GM19035 (cell line): ENCODE data around the gene SLC38A11.
"Not testable (repeated sequence)": the region's sequence is repeated elsewhere in the genome, so short reads cannot be mapped to it uniquely, and the experiment has no call there.

ENCODE experiments used
- ATAC-seq: cut with Tn5 transposase; IDR thresholded peaks from one replicate; pipeline ENCODE4 v1.9.1; 2021; ENCODE audit not compliant: unreplicated experiment

SLC38A11 gene

GRCh38 chr2:164881524-164881923 is 73.8 kb downstream of the SLC38A11 start:
- ATAC-seq = no peak

- ATAC-seq = no peak
These were observed 75.3 kb downstream of the SLC38A11 start for GRCh38 chr2:164879901-164880535.

- ATAC-seq = no peak
These were observed 77.4 kb downstream of the SLC38A11 start for GRCh38 chr2:164877927-164878326.

DNA sequence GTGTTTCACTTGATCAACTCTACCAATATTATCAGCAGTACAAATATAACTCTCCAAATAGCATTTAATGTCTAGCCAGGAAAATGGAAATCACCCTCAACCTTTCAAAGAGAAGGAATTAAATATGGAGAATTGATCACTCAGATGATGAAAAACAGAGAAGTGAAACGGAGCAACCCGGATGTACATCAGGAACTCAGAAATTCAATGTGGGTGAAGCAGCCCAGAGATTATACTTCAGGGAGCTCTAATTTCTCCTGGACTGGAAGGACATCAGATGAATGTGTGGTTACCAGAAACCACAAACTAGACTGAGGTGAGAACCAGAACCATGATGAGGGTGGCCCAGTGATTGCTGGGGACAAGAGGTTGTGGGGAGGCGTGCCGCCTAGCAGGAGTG is 78.2 kb downstream of the SLC38A11 start:
- no peak for ATAC-seq

DNA sequence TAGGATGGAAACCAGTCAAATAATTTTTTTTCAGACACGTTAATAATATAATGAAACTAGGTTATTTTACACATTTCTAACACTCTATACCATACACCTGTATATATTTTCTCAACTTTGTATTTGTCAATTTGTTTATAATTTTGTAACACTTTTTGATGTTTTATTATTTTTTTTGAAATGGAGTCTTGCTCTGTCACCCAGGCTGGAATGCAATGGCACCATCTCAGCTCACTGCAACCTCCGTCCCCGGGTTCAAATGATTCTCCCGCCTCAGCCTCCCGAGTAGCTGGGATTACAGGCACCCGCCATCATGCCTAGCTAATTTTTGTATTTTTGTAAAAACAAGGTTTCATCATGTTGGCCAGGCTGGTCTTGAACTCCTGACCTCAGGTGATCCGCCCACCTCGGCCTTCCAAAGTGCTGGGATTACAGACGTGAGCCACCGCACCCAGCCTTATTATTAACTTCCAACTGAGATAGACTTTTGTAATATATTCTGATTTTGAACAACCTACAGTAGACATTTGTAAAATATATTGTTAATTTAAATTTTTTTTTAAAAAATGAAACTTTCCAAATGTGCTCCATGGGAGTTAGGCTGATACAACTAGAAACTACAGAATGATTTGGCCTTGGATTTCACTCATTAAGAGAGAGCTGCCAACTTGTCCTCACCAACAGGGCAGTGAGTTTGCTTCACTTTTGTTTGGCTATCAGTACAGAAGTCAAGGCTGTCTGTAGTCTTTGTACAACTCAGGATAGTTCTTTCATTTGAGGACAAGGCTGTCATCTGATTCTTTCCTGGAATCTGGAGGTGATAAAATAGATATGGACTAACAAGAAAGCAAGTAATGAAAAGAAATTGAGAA is 79.8 kb downstream of the SLC38A11 start:
- no peak for ATAC-seq

- no peak for ATAC-seq
These were observed 82.0 kb downstream of the SLC38A11 start for GRCh38 chr2:164873210-164873908.

GRCh38 chr2:164871404-164871803 is 83.9 kb downstream of the SLC38A11 start:
- ATAC-seq = no peak

DNA sequence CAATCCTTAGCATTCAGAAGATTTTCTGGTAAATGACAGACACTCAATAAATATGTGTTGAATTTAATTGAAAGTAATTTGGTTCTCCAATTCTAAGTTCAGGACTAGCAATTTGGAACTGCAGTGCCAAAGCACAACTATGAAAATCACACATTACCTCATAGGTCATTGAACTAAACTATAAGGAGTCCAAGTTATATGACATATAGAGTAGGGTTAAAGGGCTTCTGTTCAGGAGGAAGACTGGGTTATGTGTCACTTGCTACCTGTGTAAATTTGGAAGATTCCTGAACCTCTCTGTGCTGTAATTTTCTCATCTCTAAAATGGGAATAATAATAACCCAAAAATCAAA is 85.9 kb downstream of the SLC38A11 start:
- ATAC-seq = no peak

- ATAC-seq = no peak
These were observed 86.5 kb downstream of the SLC38A11 start for GRCh38 chr2:164868563-164869419.

- no peak for ATAC-seq
These were observed 87.4 kb downstream of the SLC38A11 start for GRCh38 chr2:164867779-164868397.

GRCh38 chr2:164866381-164866780 is 88.9 kb downstream of the SLC38A11 start:
- ATAC-seq = not testable (repeated sequence)

- no peak for ATAC-seq
These were observed 94.7 kb downstream of the SLC38A11 start for GRCh38 chr2:164860694-164861042.

GRCh38 chr2:164859906-164860693 is 95.2 kb downstream of the SLC38A11 start:
- ATAC-seq = not testable (repeated sequence)

- ATAC-seq = no peak
These were observed 96.0 kb downstream of the SLC38A11 start for GRCh38 chr2:164859251-164859818.

DNA sequence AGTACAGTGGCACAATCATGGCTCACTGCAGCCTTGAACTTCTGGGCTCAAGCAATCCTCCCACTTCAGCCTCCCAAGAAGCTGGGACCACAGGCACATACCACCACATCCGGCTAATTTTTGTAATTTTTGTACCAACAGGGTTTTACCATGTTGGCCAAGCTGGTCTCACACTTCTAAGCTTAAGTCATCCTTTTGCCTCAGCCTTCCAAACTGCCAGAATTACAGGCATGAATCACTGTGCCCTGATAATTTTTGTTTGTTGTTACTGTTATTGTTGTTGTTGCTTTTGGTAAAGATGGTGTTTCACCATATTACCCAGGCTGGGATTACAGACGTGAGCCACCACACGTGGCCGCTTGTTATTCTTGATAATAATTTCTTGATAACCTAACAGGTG is 103.2 kb downstream of the SLC38A11 start:
- ATAC-seq = no peak

DNA sequence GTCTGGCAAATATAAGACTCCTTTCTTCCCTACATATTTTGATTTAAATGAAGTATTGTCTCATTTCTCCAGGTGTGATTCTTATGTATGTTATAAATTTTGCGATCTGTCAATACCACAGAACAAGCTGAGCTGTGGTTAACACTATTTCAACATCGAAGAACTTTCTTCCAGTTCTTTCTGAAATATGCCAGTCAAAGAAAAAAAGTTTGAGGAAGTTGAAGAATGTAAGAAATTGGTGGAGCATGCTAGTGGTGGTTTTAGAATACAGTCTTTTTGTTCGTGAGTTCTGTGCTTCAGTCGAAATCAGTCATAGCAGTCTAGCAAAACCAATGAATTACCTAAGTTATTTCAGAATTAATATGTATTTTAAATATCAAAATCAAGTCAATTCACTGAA is 105.1 kb downstream of the SLC38A11 start:
- ATAC-seq = no peak

- no peak for ATAC-seq
These were observed 105.8 kb downstream of the SLC38A11 start for GRCh38 chr2:164849506-164849905.

GRCh38 chr2:164847981-164848741 is 107.2 kb downstream of the SLC38A11 start:
- no peak for ATAC-seq

- no peak for ATAC-seq
These were observed 108.0 kb downstream of the SLC38A11 start for GRCh38 chr2:164847291-164847690.
